Endothelial cell of umbilical vein (primary cell): ENCODE results near the gene GATAD2A. TPM values are rescaled to one million over a fixed set of nuclear protein-coding genes. Genes with fewer than 3 reads are reported as not detected.

Experiments
- BruUV-seq: library from RNA; stranded (reverse); fragments of 400-500 nt; replicated peaks from 2 replicates; lab custom pipeline; 2021; lab: Mats Ljungman, UMichigan
- CTCF ChIA-PET: fragments of 300-600, 350-600 bp; sonication (Branson Sonifier 250); formaldehyde crosslinking; loops from one replicate; lab custom pipeline; 2021; ENCODE audit warnings: antibody characterized with exemption, inconsistent platforms; lab: Charles Lee
- POLR2A ChIA-PET: fragments of 300-600, 350-600 bp; sonication (Branson Sonifier 250); formaldehyde crosslinking; loops from one replicate; lab custom pipeline; 2021; ENCODE audit warnings: antibody characterized with exemption, inconsistent platforms; lab: Charles Lee
- DNase-seq: peaks from one replicate; pipeline ENCODE4 v3.0.0-alpha.2; 2011; ENCODE audit warnings: low read depth, low spot score
- FAIRE-seq: peaks from 2 replicates; lab custom pipeline; 2011; peaks lifted over from hg19 to GRCh38; lab: Jason Lieb, UNC
- H2AFZ ChIP-seq: 2 replicates; pipeline ENCODE4 v1.6.0; 2012; ENCODE audit warnings: low read depth, low read length, control low read depth, inconsistent platforms
- H3K27ac ChIP-seq: 2 replicates; pipeline ENCODE4 v1.5.1; 2011; ENCODE audit warnings: low read depth, mild to moderate bottlenecking, control low read depth, low read length, moderate library complexity; ENCODE audit not compliant: insufficient read depth
- H3K27me3 ChIP-seq, 2 experiments: 2 replicates each; pipeline versions ENCODE4 v1.6.0 to v1.6.1; 2011; ENCODE audit warnings: low read length in 2 of 2, mixed read lengths in 1 of 2; ENCODE audit not compliant: control insufficient read depth in 2 of 2, insufficient read depth in 2 of 2
- H3K36me3 ChIP-seq, 2 experiments: 2 replicates in 1 of 2; 3 replicates in 1 of 2; pipeline ENCODE4 v1.5.1; 2011; ENCODE audit warnings: low read length in 2 of 2, mild to moderate bottlenecking in 1 of 2, moderate library complexity in 1 of 2; ENCODE audit not compliant: control insufficient read depth in 2 of 2, insufficient read depth in 2 of 2; ENCODE audit errors: extremely low read depth in 1 of 2
- H3K4me1 ChIP-seq: 3 replicates; pipeline ENCODE4 v1.5.1; 2011; ENCODE audit warnings: mild to moderate bottlenecking, low read length; ENCODE audit not compliant: control insufficient read depth, insufficient read depth; ENCODE audit errors: extremely low read depth
- H3K4me2 ChIP-seq: 2 replicates; pipeline ENCODE4 v1.6.1; 2011; ENCODE audit warnings: low read length, control low read depth, mixed read lengths; ENCODE audit not compliant: insufficient read depth
- H3K4me3 ChIP-seq, 3 experiments: fragments of 200-600 bp in 1 of 3; sonication (generic), shearing (Covaris generic) in 1 of 3; replicated peaks in 1 of 3; 2 replicates each; pipeline ENCODE4 v1.5.1; 2011 to 2016; ENCODE audit warnings: control low read depth in 3 of 3, low read length in 3 of 3, mild to moderate bottlenecking in 2 of 3, inconsistent platforms in 1 of 3, low read depth in 1 of 3, moderate library complexity in 1 of 3; ENCODE audit not compliant: insufficient read depth in 1 of 3
- H3K79me2 ChIP-seq: 2 replicates; pipeline ENCODE4 v1.6.0; 2012; ENCODE audit warnings: low read length, inconsistent platforms; ENCODE audit not compliant: control insufficient read depth, insufficient read depth
- H3K9ac ChIP-seq: replicated peaks from 2 replicates; pipeline ENCODE3; 2011; ENCODE audit warnings: low read length, control low read depth; ENCODE audit not compliant: insufficient read depth; ENCODE audit errors: extremely low read depth
- H3K9me1 ChIP-seq: replicated peaks from 3 replicates; pipeline ENCODE4 v1.6.0; 2011; ENCODE audit warnings: mild to moderate bottlenecking, low read length; ENCODE audit not compliant: control insufficient read depth, insufficient read depth; ENCODE audit errors: extremely low read depth
- H3K9me3 ChIP-seq: replicated peaks from 2 replicates; pipeline ENCODE4 v1.5.1; 2012; ENCODE audit warnings: low read length, inconsistent platforms; ENCODE audit not compliant: control insufficient read depth, insufficient read depth
- H4K20me1 ChIP-seq: replicated peaks from 2 replicates; pipeline ENCODE3; 2011; ENCODE audit warnings: mild to moderate bottlenecking, low read length; ENCODE audit not compliant: control insufficient read depth, insufficient read depth; ENCODE audit errors: extremely low read depth
- EZH2 ChIP-seq: IDR thresholded peaks from 2 replicates; pipeline ENCODE4 v1.6.1; 2012; ENCODE audit warnings: borderline replicate concordance, low read depth, mild to moderate bottlenecking, moderate library complexity, low read length, inconsistent platforms; ENCODE audit not compliant: severe bottlenecking
- FOS ChIP-seq: IDR thresholded peaks from 2 replicates; pipeline ENCODE4 v1.6.1; 2011; ENCODE audit warnings: mild to moderate bottlenecking, low read length, moderate library complexity, borderline replicate concordance; ENCODE audit not compliant: insufficient read depth
- GATA2 ChIP-seq: IDR thresholded peaks from 2 replicates; pipeline ENCODE4 v1.7.0; 2011; ENCODE audit warnings: low read depth, mild to moderate bottlenecking, moderate library complexity, mixed read lengths, low read length; ENCODE audit not compliant: insufficient read length, insufficient read depth
- JUN ChIP-seq: IDR thresholded peaks from 2 replicates; pipeline ENCODE4 v1.6.1; 2011; ENCODE audit warnings: borderline replicate concordance, low read depth; ENCODE audit not compliant: insufficient read length, insufficient read depth
- MYC ChIP-seq: IDR thresholded peaks from one replicate; pipeline ENCODE4 v1.6.1; 2011; ENCODE audit warnings: mild to moderate bottlenecking, low read depth, low read length
- POLR2A ChIP-seq: IDR thresholded peaks from 2 replicates; pipeline ENCODE4 v1.6.1; 2012; ENCODE audit warnings: low read depth, mild to moderate bottlenecking, control low read depth, low read length
- POLR2AphosphoS5 ChIP-seq: IDR thresholded peaks from 2 replicates; pipeline ENCODE4 v1.6.1; 2012; ENCODE audit warnings: low read depth, mild to moderate bottlenecking, control low read depth, low read length, moderate library complexity; ENCODE audit not compliant: insufficient read depth
- dilution Hi-C: fragments of 300-500 bp; cut with MboI; formaldehyde crosslinking; loops from one replicate; pipeline ENCODE4 v1.15.0; 2019; ENCODE audit warnings: low sequenced_read_pairs; ENCODE audit not compliant: extremely low pct_ligation_motif_present
- intact Hi-C: fragments of 100-400 bp; cut with micrococcal nuclease; formaldehyde crosslinking; loops from one replicate; pipeline ENCODE4 v1.10.0; 2022
- microRNA counts: library from miRNA; unstranded; fragments of <30 nt; microRNA quantifications from one replicate; lab custom pipeline; 2016
- microRNA-seq: library from miRNA; unstranded; fragments of <30 nt; microRNA quantifications from one replicate; pipeline ENCODE4 v1.2.0, GENCODE V29; 2021; ENCODE audit warnings: borderline number of aligned reads, borderline replicate concordance
- polyA plus RNA-seq, 4 experiments: library from polyadenylated mRNA; depleted of rRNA in 3 of 4; stranded (reverse) in 3 of 4; unstranded in 1 of 4; fragments of >200 nt; gene quantifications; 2 replicates each; pipeline versions ENCODE4 v1.2.1 to v1.2.3, GENCODE V29; 2011 to 2012; ENCODE audit warnings: missing spikeins in 1 of 4
- small RNA-seq: library from RNA; depleted of rRNA; stranded (forward); fragments of <200 nt; gene quantifications from one replicate; pipeline ENCODE3, GENCODE V24; 2012; ENCODE audit warnings: low replicate concordance, low read depth; ENCODE audit not compliant: insufficient read depth, insufficient read length
- total RNA-seq: library from RNA; stranded (reverse); gene quantifications from 2 replicates; pipeline ENCODE4 v1.2.3, GENCODE V29; 2021
- TF ChIP-seq, protein P1 (sequence below): IDR thresholded peaks from 2 replicates; pipeline ENCODE4 v1.6.1; 2011; ENCODE audit not compliant: insufficient read depth, insufficient read length
- TF ChIP-seq, protein P2 (sequence below), 2 donors: IDR thresholded peaks; 1 replicate in 1 of 2; 2 replicates in 1 of 2; pipeline ENCODE4 v1.5.1; 2011; ENCODE audit warnings: low read length in 2 of 2, mild to moderate bottlenecking in 2 of 2, moderate library complexity in 2 of 2, control low read depth in 1 of 2, inconsistent platforms in 1 of 2, low read depth in 1 of 2; ENCODE audit not compliant: insufficient read depth in 1 of 2; ENCODE audit errors: extremely low read depth in 1 of 2

GATAD2A gene
- total and polyA plus RNA-seq, 2 donors (not counting 3 experiments of a cell fraction or from before 2014, with no cell fraction given), result 27.3 to 134 TPM

DNA sequence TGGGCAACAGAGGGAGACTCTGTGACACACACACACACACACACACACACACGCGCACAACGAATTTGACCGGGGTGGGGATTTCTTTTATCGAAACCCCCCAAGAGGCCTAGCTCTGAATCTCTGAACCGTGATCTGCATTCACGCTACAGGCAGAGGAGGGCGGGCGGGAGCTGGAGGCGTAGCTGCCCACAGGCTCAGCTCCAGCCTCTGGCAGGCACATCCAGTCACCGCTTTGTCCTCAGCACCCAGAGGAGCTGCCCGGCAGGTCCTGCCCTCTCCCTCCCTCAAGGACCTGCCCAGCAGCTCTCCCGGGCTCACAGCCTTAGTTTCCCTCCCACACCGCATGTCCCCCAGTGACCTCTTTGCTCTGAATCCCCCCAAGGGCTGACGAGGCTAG is 152.6 kb downstream of the GATAD2A start:
- dilution Hi-C loops, result no loop called here
- H3K9ac ChIP-seq, result no peak overlapping the region
- H3K27ac ChIP-seq, result no peak overlapping the region
- H3K4me2 ChIP-seq, result no peak overlapping the region
- BruUV-seq, result no TSS peak
- ChIA-PET CTCF (interaction anchor here (0.6 to 1.1 kb wide), 3 partner anchors 11 to 26 kb away, joined by 3 to 4 read pairs (median 3); no protein-coding TSS in a partner anchor), POLR2A (no interaction called here)
- FAIRE-seq, result no peak
- intact Hi-C loops, result no loop called here
- no peaks in the 10 kb centered on the region for H3K36me3 ChIP-seq
- no peak overlapping the region for H3K4me3 ChIP-seq
- no peak for DNase-seq
- no peak overlapping the region for H2AFZ ChIP-seq
- no peaks in the 10 kb centered on the region for H3K79me2 ChIP-seq
- H3K27me3 ChIP-seq, result no peaks in the 10 kb centered on the region
- no peaks in the 10 kb centered on the region for H4K20me1 ChIP-seq
- TF ChIP-seq JUN (no peak), FOS (no peak), EZH2 (no peak), GATA2 (no peak), POLR2A (no peak), POLR2AphosphoS5 (no peak), MYC (no peak)
- TF ChIP-seq, protein P1, sequence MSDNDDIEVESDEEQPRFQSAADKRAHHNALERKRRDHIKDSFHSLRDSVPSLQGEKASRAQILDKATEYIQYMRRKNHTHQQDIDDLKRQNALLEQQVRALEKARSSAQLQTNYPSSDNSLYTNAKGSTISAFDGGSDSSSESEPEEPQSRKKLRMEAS, result no peak
- TF ChIP-seq, protein P2, sequence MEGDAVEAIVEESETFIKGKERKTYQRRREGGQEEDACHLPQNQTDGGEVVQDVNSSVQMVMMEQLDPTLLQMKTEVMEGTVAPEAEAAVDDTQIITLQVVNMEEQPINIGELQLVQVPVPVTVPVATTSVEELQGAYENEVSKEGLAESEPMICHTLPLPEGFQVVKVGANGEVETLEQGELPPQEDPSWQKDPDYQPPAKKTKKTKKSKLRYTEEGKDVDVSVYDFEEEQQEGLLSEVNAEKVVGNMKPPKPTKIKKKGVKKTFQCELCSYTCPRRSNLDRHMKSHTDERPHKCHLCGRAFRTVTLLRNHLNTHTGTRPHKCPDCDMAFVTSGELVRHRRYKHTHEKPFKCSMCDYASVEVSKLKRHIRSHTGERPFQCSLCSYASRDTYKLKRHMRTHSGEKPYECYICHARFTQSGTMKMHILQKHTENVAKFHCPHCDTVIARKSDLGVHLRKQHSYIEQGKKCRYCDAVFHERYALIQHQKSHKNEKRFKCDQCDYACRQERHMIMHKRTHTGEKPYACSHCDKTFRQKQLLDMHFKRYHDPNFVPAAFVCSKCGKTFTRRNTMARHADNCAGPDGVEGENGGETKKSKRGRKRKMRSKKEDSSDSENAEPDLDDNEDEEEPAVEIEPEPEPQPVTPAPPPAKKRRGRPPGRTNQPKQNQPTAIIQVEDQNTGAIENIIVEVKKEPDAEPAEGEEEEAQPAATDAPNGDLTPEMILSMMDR (IDR thresholded peaks at IDR 0.05; ENCODE audit: extremely low read depth in 1 of 2, insufficient read depth in 1 of 2, low read depth in 1 of 2, low read length in 2 of 2), result no peak
- H3K4me1 ChIP-seq, result no peaks in the 10 kb centered on the region
- H3K9me1 ChIP-seq, result no peaks in the 10 kb centered on the region
- H3K9me3 ChIP-seq, result no peaks in the 10 kb centered on the region

MicroRNA genes within 50 kb of the gene (microRNA counts, 767-probe panel; counts per million panel counts)
- 723 counts per million, percentile 96 among the panel's probes with 10 or more counts for microRNA hsa-miR-640 (lab: Ali Mortazavi, UCI)

Small RNAs within 50 kb of the gene (microRNA-seq; reads per million reads assigned to microRNA genes)
- gene MIR640, result not detected

Small RNAs within 50 kb of the gene (small RNA-seq; reads per million reads assigned to genes)
- not detected for gene MIR640

Other genes with a start within 250 kb of the GATAD2A start
- 1.2 and 1.3 TPM in 2 replicates for gene MEF2B, start 235.4 kb upstream of the GATAD2A start, total RNA-seq
- 0.52 and 0.65 TPM in 2 replicates for gene MEF2B, start 235.4 kb upstream of the GATAD2A start, polyA plus RNA-seq
- 35.6 and 45.8 TPM in 2 replicates for gene BORCS8, start 213.5 kb upstream of the GATAD2A start, total RNA-seq
- 37.4 and 49.7 TPM in 2 replicates for gene BORCS8, start 213.5 kb upstream of the GATAD2A start, polyA plus RNA-seq
- 105 and 118 TPM in 2 replicates for gene RFXANK, start 213.4 kb upstream of the GATAD2A start, total RNA-seq
- gene RFXANK, start 213.4 kb upstream of the GATAD2A start, polyA plus RNA-seq, result 124 and 146 TPM in 2 replicates
- 16.6 and 17.5 TPM in 2 replicates for gene NR2C2AP, start 202.3 kb upstream of the GATAD2A start, total RNA-seq
- gene NR2C2AP, start 202.3 kb upstream of the GATAD2A start, polyA plus RNA-seq, result 11.9 and 13.4 TPM in 2 replicates
- gene NCAN, start 193.7 kb upstream of the GATAD2A start, total RNA-seq, result not detected in 2 replicates
- not detected in 2 replicates for gene NCAN, start 193.7 kb upstream of the GATAD2A start, polyA plus RNA-seq
- not detected in 2 replicates for gene TM6SF2, start 132.4 kb upstream of the GATAD2A start, total RNA-seq
- 0.10 and 0.21 TPM in 2 replicates for gene TM6SF2, start 132.4 kb upstream of the GATAD2A start, polyA plus RNA-seq
- 59.9 and 64.7 TPM in 2 replicates for gene SUGP1, start 85.2 kb upstream of the GATAD2A start, total RNA-seq
- gene SUGP1, start 85.2 kb upstream of the GATAD2A start, polyA plus RNA-seq, result 38.2 and 41.0 TPM in 2 replicates
- 57.3 and 70.0 TPM in 2 replicates for gene MAU2, start 84.8 kb upstream of the GATAD2A start, total RNA-seq
- 36.9 and 43.4 TPM in 2 replicates for gene MAU2, start 84.8 kb upstream of the GATAD2A start, polyA plus RNA-seq
- gene TSSK6, start 109.9 kb downstream of the GATAD2A start, total RNA-seq, result 0.35 and 0.82 TPM in 2 replicates
- 0.76 and 1.7 TPM in 2 replicates for gene TSSK6, start 109.9 kb downstream of the GATAD2A start, polyA plus RNA-seq
- gene NDUFA13, start 110.5 kb downstream of the GATAD2A start, total RNA-seq, result 246 and 252 TPM in 2 replicates
- 799 and 837 TPM in 2 replicates for gene NDUFA13, start 110.5 kb downstream of the GATAD2A start, polyA plus RNA-seq
- 2.1 and 2.4 TPM in 2 replicates for gene YJEFN3, start 123.2 kb downstream of the GATAD2A start, total RNA-seq
- gene YJEFN3, start 123.2 kb downstream of the GATAD2A start, polyA plus RNA-seq, result 1.9 and 2.7 TPM in 2 replicates
- not detected in 2 replicates for gene CILP2, start 132.6 kb downstream of the GATAD2A start, total RNA-seq
- 0.01 and 0.03 TPM in 2 replicates for gene CILP2, start 132.6 kb downstream of the GATAD2A start, polyA plus RNA-seq
- not detected in 2 replicates for gene PBX4, start 213.0 kb downstream of the GATAD2A start, total RNA-seq
- gene PBX4, start 213.0 kb downstream of the GATAD2A start, polyA plus RNA-seq, result not detected in 2 replicates
- gene LPAR2, start 222.5 kb downstream of the GATAD2A start, total RNA-seq, result 5.0 and 5.1 TPM in 2 replicates
- 4.7 and 6.3 TPM in 2 replicates for gene LPAR2, start 222.5 kb downstream of the GATAD2A start, polyA plus RNA-seq
- gene GMIP, start 238.0 kb downstream of the GATAD2A start, total RNA-seq, result 19.8 and 26.0 TPM in 2 replicates
- gene GMIP, start 238.0 kb downstream of the GATAD2A start, polyA plus RNA-seq, result 7.8 and 7.9 TPM in 2 replicates